Loucy (cell line): ENCODE measurements around the gene TRMT5.

ENCODE experiments used
- H2AFZ ChIP-seq: fragments of 200-600 bp; sonication (generic); 2 replicates; pipeline ENCODE4 v1.6.0; 2016; ENCODE audit warnings: antibody characterized with exemption, mild to moderate bottlenecking, low read length, moderate library complexity
- H3F3A ChIP-seq: fragments of 200-600 bp; 2 replicates; pipeline ENCODE4 v1.6.0; 2016; ENCODE audit warnings: antibody characterized with exemption, low read depth, mild to moderate bottlenecking
- H3K27me3 ChIP-seq: fragments of 200-600 bp; sonication (generic); 2 replicates; pipeline ENCODE4 v1.6.1; 2014; ENCODE audit warnings: low read length, mild to moderate bottlenecking; ENCODE audit not compliant: insufficient read depth, poor library complexity, severe bottlenecking
- H3K36me3 ChIP-seq: fragments of 200-600 bp; sonication (generic); 2 replicates; pipeline ENCODE4 v1.6.1; 2016; ENCODE audit warnings: low read length; ENCODE audit not compliant: insufficient read depth
- H3K4me1 ChIP-seq: fragments of 200-600 bp; sonication (generic); 2 replicates; pipeline ENCODE4 v1.5.1; 2014; ENCODE audit warnings: low read length, mild to moderate bottlenecking; ENCODE audit not compliant: insufficient read depth, poor library complexity, severe bottlenecking
- H3K4me2 ChIP-seq: fragments of 200-600 bp; sonication (generic); 2 replicates; pipeline ENCODE4 v1.6.0; 2014; ENCODE audit warnings: antibody characterized with exemption, low read length, low read depth, mild to moderate bottlenecking; ENCODE audit not compliant: poor library complexity, severe bottlenecking
- H3K4me3 ChIP-seq: fragments of 200-600 bp; sonication (generic); 2 replicates; pipeline ENCODE4 v1.5.1; 2014; ENCODE audit warnings: low read length, mild to moderate bottlenecking, mixed read lengths; ENCODE audit not compliant: poor library complexity, severe bottlenecking
- H3K79me2 ChIP-seq: fragments of 200-600 bp; sonication (generic); 2 replicates; pipeline ENCODE4 v1.6.1; 2014; ENCODE audit warnings: low read length; ENCODE audit not compliant: insufficient read depth
- H3K9ac ChIP-seq: fragments of 200-600 bp; sonication (generic); 2 replicates; pipeline ENCODE4 v1.6.0; 2014; ENCODE audit warnings: mild to moderate bottlenecking, low read depth, low read length, moderate library complexity; ENCODE audit not compliant: poor library complexity, severe bottlenecking
- H3K9me2 ChIP-seq: fragments of 200-600 bp; sonication (generic); replicated peaks from 2 replicates; pipeline ENCODE4 v1.6.1; 2016; ENCODE audit warnings: low read depth, low read length, mixed read lengths
- H3K9me3 ChIP-seq: fragments of 200-600 bp; sonication (generic); 2 replicates; pipeline ENCODE4 v1.6.1; 2014; ENCODE audit warnings: mild to moderate bottlenecking, antibody characterized with exemption, low read length, low read depth; ENCODE audit not compliant: insufficient read depth
- H4K20me1 ChIP-seq: fragments of 200-600 bp; sonication (generic); 2 replicates; pipeline ENCODE4 v1.6.0; 2014; ENCODE audit warnings: antibody characterized with exemption, low read length, mild to moderate bottlenecking; ENCODE audit not compliant: insufficient read depth, poor library complexity, severe bottlenecking
- CTCF ChIP-seq: fragments of 200-600 bp; sonication (generic); conservative IDR thresholded peaks from 2 replicates; pipeline ENCODE4 v1.5.1; 2014; ENCODE audit warnings: mild to moderate bottlenecking, antibody characterized with exemption, low read length
- EZH2phosphoT487 ChIP-seq: fragments of 200-600 bp; IDR thresholded peaks from 2 replicates; pipeline ENCODE4 v1.6.1; 2018; ENCODE audit warnings: antibody characterized with exemption, mild to moderate bottlenecking, moderate library complexity, borderline replicate concordance

Gene TRMT5

GRCh38 chr14:60956632-60957031 is 24.2 kb downstream of the TRMT5 start:
- Histone ChIP-seq H3F3A (no peaks in the 10 kb centered on the region), H3K27me3 (no peaks in the 10 kb centered on the region), H4K20me1 (no peaks in the 10 kb centered on the region), H2AFZ (no peak overlapping the region), H3K9me3 (peaks cover 36% of the 10 kb centered on the region), H3K9me2 (no peaks in the 10 kb centered on the region), H3K4me1 (no peaks in the 10 kb centered on the region), H3K4me3 (no peak overlapping the region), H3K9ac (no peak overlapping the region), H3K79me2 (peaks cover 6% of the 10 kb centered on the region), H3K4me2 (no peak overlapping the region), H3K36me3 (peaks cover 13% of the 10 kb centered on the region)
- TF ChIP-seq CTCF: no peak
- TF ChIP-seq EZH2phosphoT487: no peak

GRCh38 chr14:60956202-60956601 is 24.7 kb downstream of the TRMT5 start:
- Histone ChIP-seq H3K9me3 (peaks cover 36% of the 10 kb centered on the region), H3K27me3 (no peaks in the 10 kb centered on the region), H3K36me3 (peaks cover 13% of the 10 kb centered on the region), H3K4me3 (no peak overlapping the region), H3F3A (no peaks in the 10 kb centered on the region), H3K79me2 (peaks cover 6% of the 10 kb centered on the region), H3K9ac (no peak overlapping the region), H3K4me1 (no peaks in the 10 kb centered on the region), H3K9me2 (no peaks in the 10 kb centered on the region), H2AFZ (no peak overlapping the region), H4K20me1 (no peaks in the 10 kb centered on the region), H3K4me2 (no peak overlapping the region)
- TF ChIP-seq EZH2phosphoT487: no peak

- H4K20me1 ChIP-seq: no peaks in the 10 kb centered on the region
- no peak overlapping the region for H3K4me2 ChIP-seq
- no peak for TF ChIP-seq EZH2phosphoT487
- no peak for TF ChIP-seq CTCF
- no peak overlapping the region for H3K4me3 ChIP-seq
- H3K36me3 ChIP-seq: peaks cover 13% of the 10 kb centered on the region
- H2AFZ ChIP-seq: no peak overlapping the region
- H3K9ac ChIP-seq: no peak overlapping the region
- no peaks in the 10 kb centered on the region for H3F3A ChIP-seq
- peaks cover 17% of the 10 kb centered on the region for H3K9me3 ChIP-seq
- H3K4me1 ChIP-seq: no peaks in the 10 kb centered on the region
- H3K9me2 ChIP-seq: no peaks in the 10 kb centered on the region
- peaks cover 2% of the 10 kb centered on the region for H3K79me2 ChIP-seq
- H3K27me3 ChIP-seq: no peaks in the 10 kb centered on the region
These were observed 29.0 kb downstream of the TRMT5 start for GRCh38 chr14:60951776-60952435.

GRCh38 chr14:60946773-60947172 is 34.1 kb downstream of the TRMT5 start:
- H3K4me2 ChIP-seq: no peak overlapping the region
- H3K79me2 ChIP-seq: no peaks in the 10 kb centered on the region; the same call in 1 of the 2 replicates
- H3K27me3 ChIP-seq: no peaks in the 10 kb centered on the region
- peaks cover 4% of the 10 kb centered on the region for H3K4me1 ChIP-seq
- no peak overlapping the region for H3K9ac ChIP-seq
- no peaks in the 10 kb centered on the region for H3K9me3 ChIP-seq
- no peaks in the 10 kb centered on the region for H3K9me2 ChIP-seq
- H2AFZ ChIP-seq: no peak overlapping the region
- H4K20me1 ChIP-seq: no peaks in the 10 kb centered on the region
- no peaks in the 10 kb centered on the region for H3F3A ChIP-seq
- no peak overlapping the region for H3K4me3 ChIP-seq
- no peak for TF ChIP-seq CTCF
- TF ChIP-seq EZH2phosphoT487: no peak
- H3K36me3 ChIP-seq: peaks cover 7% of the 10 kb centered on the region; the same call in 1 of the 2 replicates
